Gastrocnemius medialis (tissue), 4 donors: ENCODE results near the gene FLT3LG. TPM values are rescaled to one million over a fixed set of nuclear protein-coding genes. Genes with fewer than 3 reads are reported as not detected.
A peak's percentile ranks its signal among the peaks of the same experiment; 100 is the strongest.

Source experiments
- ATAC-seq, 2 donors: fragments of 150-250 bp; one replicate each; pipeline ENCODE4 v1.9.1; 2016
- DNase-seq, 2 donors: peaks; one replicate each; pipeline ENCODE4 v3.0.0-alpha.2; 2019
- H3K27ac ChIP-seq, 4 donors: fragments of 200-600 bp; sonication (generic); 1 replicate in 1 of 4; 2 replicates in 3 of 4; pipeline ENCODE4 v1.5.1; 2016 to 2018; ENCODE audit warnings: mild to moderate bottlenecking in 2 of 4, moderate library complexity in 1 of 4
- H3K27me3 ChIP-seq, 3 donors: fragments of 200-600 bp; sonication (generic) in 2 of 3; 1 replicate in 1 of 3; 2 replicates in 2 of 3; pipeline versions ENCODE4 v1.5.1 to v1.6.0; 2016 to 2019; ENCODE audit warnings: mild to moderate bottlenecking in 1 of 3, moderate library complexity in 1 of 3
- H3K36me3 ChIP-seq, 2 donors: fragments of 200-600 bp; sonication (generic) in 1 of 2; one replicate each; pipeline ENCODE4 v1.5.1; 2017 to 2018
- H3K4me1 ChIP-seq, 2 donors: fragments of 200-600 bp; sonication (generic) in 1 of 2; one replicate each; pipeline ENCODE4 v1.5.1; 2016 to 2017; ENCODE audit warnings: mild to moderate bottlenecking in 2 of 2
- H3K4me3 ChIP-seq, 4 donors: fragments of 200-600 bp; sonication (generic) in 3 of 4; 1 replicate in 1 of 4; 2 replicates in 3 of 4; pipeline ENCODE4 v1.5.1; 2016 to 2019; ENCODE audit warnings: mild to moderate bottlenecking in 2 of 4
- H3K9me3 ChIP-seq, 3 donors: fragments of 200-600 bp; sonication (generic) in 2 of 3; 1 replicate in 1 of 3; 2 replicates in 2 of 3; pipeline ENCODE4 v1.5.1; 2016 to 2019
- POLR2A ChIP-seq, 2 donors: fragments of 450-650 bp; IDR thresholded peaks; one replicate each; pipeline ENCODE4 v1.6.1; 2017; ENCODE audit warnings: antibody characterized with exemption in 2 of 2, mild to moderate bottlenecking in 2 of 2, moderate library complexity in 2 of 2
- in situ Hi-C, 4 donors: fragments of 200-750 bp; cut with MboI; loops; one replicate each; pipeline versions ENCODE4 v1.15.0 to v1.8.0; 2017; ENCODE audit warnings: low sequenced_read_pairs in 4 of 4
- intact Hi-C: fragments of 100-400 bp; cut with DNase I; formaldehyde crosslinking; loops from one replicate; pipeline ENCODE4 v1.15.1; 2023; ENCODE audit warnings: low total_unique reads
- total RNA-seq, 4 donors: library from RNA; depleted of rRNA; stranded (reverse); fragments of >200 nt; gene quantifications; one replicate each; pipeline versions ENCODE4 v1.1.0 to v1.2.3, GENCODE V29; 2016
- TF ChIP-seq, protein P1 (sequence below), 5 experiments: fragments of 450-650 bp in 3 of 5; fragments of 200-600 bp in 2 of 5; sonication (generic) in 2 of 5; IDR thresholded peaks in 4 of 5; conservative IDR thresholded peaks in 1 of 5; 1 replicate in 4 of 5; 2 replicates in 1 of 5; pipeline ENCODE4 v1.5.1; 2016 to 2019; ENCODE audit warnings: antibody characterized with exemption in 5 of 5, mild to moderate bottlenecking in 3 of 5, moderate library complexity in 3 of 5

FLT3LG gene
- total RNA-seq, 4 donors from 2014 or later = 0.91 to 2.7 (median 1.2) TPM

DNA sequence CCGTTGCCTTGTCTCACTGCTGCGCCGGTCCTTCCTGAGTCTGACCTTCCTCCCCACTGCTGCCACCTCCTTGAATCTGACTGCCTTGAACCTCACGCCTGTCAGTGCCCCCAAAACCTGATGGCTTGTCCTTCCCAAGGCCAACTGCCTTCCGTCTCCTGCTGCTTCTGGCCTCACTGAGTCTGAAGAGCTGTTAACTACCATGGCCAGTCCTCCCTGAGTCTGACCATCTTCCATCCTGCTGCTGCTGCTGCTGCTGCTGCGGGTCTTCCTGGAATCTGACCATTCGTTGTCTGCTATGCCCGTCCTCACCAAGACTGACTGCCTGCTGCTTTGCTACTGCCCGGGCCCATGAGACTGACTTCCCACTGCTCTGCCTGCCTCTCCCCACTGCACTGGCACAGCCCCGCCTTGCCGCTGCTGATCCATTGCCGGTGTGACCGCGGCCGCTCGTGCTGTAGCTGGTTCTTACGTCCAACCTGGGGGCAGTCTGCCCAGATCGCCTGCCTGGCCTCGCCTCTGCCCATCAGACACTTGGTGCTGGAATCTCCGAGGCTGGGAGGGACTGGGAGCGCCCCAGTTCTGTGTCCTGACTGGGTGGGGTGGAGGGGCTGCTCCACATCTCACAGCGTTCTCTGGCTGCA lies 50.9 kb downstream of the FLT3LG start:
- Histone ChIP-seq H3K4me1 (peaks cover 5 to 9% of the 10 kb centered on the region in 2 donors), H3K4me3 (no peak overlapping the region), H3K27ac (no peak overlapping the region), H3K27me3 (no peaks in the 10 kb centered on the region), H3K36me3 (no peaks in the 10 kb centered on the region), H3K9me3 (no peaks in the 10 kb centered on the region)
- no peak for ATAC-seq
- no peak for DNase-seq
- TF ChIP-seq, protein P1, sequence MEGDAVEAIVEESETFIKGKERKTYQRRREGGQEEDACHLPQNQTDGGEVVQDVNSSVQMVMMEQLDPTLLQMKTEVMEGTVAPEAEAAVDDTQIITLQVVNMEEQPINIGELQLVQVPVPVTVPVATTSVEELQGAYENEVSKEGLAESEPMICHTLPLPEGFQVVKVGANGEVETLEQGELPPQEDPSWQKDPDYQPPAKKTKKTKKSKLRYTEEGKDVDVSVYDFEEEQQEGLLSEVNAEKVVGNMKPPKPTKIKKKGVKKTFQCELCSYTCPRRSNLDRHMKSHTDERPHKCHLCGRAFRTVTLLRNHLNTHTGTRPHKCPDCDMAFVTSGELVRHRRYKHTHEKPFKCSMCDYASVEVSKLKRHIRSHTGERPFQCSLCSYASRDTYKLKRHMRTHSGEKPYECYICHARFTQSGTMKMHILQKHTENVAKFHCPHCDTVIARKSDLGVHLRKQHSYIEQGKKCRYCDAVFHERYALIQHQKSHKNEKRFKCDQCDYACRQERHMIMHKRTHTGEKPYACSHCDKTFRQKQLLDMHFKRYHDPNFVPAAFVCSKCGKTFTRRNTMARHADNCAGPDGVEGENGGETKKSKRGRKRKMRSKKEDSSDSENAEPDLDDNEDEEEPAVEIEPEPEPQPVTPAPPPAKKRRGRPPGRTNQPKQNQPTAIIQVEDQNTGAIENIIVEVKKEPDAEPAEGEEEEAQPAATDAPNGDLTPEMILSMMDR (IDR thresholded peaks at IDR 0.05 in 4 of 5, conservative IDR thresholded peaks at IDR 0.05 in 1 of 5) = no peak
- TF ChIP-seq POLR2A (IDR thresholded peaks at IDR 0.05) = no peak
- in situ Hi-C loops = loop anchor here in 1 of 4 donors (25.0 kb wide), 1 partner anchor 138 kb away; the partner anchor contains the start of gene KASH5
- intact Hi-C loops = no loop called here

- no peaks in the 10 kb centered on the region for H3K9me3 ChIP-seq
- no peaks in the 10 kb centered on the region for H3K36me3 ChIP-seq
- H3K27me3 ChIP-seq = no peaks in the 10 kb centered on the region
- peak in 1 of 2 donors; percentile 24 for DNase-seq
- H3K4me1 ChIP-seq = peaks cover 10 to 12% of the 10 kb centered on the region in 2 donors
- TF ChIP-seq, protein P1 (IDR thresholded peaks at IDR 0.05 in 4 of 5, conservative IDR thresholded peaks at IDR 0.05 in 1 of 5) = no peak
- TF ChIP-seq POLR2A (IDR thresholded peaks at IDR 0.05) = no peak
- H3K27ac ChIP-seq = peak overlapping the region; percentile 51 to 75 (median 62)
- H3K4me3 ChIP-seq = peak overlapping the region; percentile 45 to 61 (median 53)
- ATAC-seq = peak in 1 of 2 donors; percentile 23
- intact Hi-C loops = no loop called here
- in situ Hi-C loops = loop anchor here in 1 of 4 donors (25.0 kb wide), 1 partner anchor 141 kb away; the partner anchor contains the start of gene KASH5
Measured at GRCh38 chr19:49528211-49528771, 54.3 kb downstream of the FLT3LG start.

- DNase-seq (no peak), ATAC-seq (no peak)
- H3K27me3 ChIP-seq = no peaks in the 10 kb centered on the region
- in situ Hi-C loops = loop anchor here in 1 of 4 donors (25.0 kb wide), 1 partner anchor 143 kb away; the partner anchor contains the start of gene KASH5
- TF ChIP-seq POLR2A (IDR thresholded peaks at IDR 0.05) = no peak
- TF ChIP-seq, protein P1 (IDR thresholded peaks at IDR 0.05 in 4 of 5, conservative IDR thresholded peaks at IDR 0.05 in 1 of 5) = no peak
- H3K9me3 ChIP-seq = no peaks in the 10 kb centered on the region
- H3K4me3 ChIP-seq = no peak overlapping the region
- H3K36me3 ChIP-seq = no peaks in the 10 kb centered on the region
- H3K4me1 ChIP-seq = peaks cover 15 to 22% of the 10 kb centered on the region in 2 donors
- intact Hi-C loops = no loop called here
- H3K27ac ChIP-seq = no peak overlapping the region
Measured at GRCh38 chr19:49530708-49531107, 56.7 kb downstream of the FLT3LG start.

DNA sequence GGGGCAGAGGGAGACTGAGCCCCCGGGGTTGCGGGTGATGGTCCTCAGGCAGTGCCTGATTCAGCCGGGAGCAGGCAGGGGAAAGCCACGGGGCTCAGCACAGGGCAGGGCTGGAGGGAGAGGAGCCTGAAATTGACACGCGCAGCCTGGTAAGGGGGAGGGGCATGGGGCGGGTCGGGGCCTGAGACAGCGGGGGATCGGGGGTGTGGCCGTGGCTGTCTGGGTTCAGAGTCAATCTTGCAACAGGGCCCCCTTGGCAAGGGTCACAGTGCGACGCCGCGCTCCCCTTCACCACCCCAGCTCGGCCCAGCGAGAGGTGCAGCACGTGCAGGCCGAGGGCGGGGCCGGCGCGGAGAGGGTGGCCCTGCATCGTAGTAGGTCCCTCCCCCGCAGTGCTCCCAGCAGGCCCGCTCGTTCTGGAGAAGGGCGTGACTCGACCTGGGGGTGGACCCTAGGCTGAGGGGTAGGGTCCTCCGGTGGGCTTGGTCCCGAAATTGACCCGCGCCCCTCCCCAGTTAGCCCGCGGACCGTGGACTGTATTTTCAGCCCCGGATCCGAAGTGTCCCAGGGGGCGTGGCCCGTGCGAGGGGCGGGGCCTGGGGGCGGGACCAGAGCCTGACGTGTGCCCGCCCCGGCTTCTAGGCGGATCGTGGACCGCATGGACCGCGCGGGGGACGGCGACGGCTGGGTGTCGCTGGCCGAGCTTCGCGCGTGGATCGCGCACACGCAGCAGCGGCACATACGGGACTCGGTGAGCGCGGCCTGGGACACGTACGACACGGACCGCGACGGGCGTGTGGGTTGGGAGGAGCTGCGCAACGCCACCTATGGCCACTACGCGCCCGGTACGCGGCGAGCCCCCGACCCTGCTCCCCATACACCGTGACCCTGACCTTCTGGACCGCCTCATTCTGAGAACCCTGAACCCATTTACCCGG lies 59.8 kb downstream of the FLT3LG start:
- intact Hi-C loops = no loop called here
- H3K36me3 ChIP-seq = no peaks in the 10 kb centered on the region
- H3K9me3 ChIP-seq = no peaks in the 10 kb centered on the region
- H3K4me1 ChIP-seq = peaks cover 9 to 14% of the 10 kb centered on the region in 2 donors
- peak overlapping the region; percentile 60 to 70 (median 65) for H3K27ac ChIP-seq
- peak overlapping the region; percentile 63 to 84 (median 75) for H3K4me3 ChIP-seq
- in situ Hi-C loops = loop anchor here in 1 of 4 donors (25.0 kb wide), 1 partner anchor 147 kb away; the partner anchor contains the start of gene KASH5
- DNase-seq (peak; percentile 61 to 68), ATAC-seq (peak; percentile 93 to 96)
- no peak for TF ChIP-seq POLR2A (IDR thresholded peaks at IDR 0.05)
- TF ChIP-seq, protein P1 (IDR thresholded peaks at IDR 0.05 in 4 of 5, conservative IDR thresholded peaks at IDR 0.05 in 1 of 5) = peak; percentile 41 to 56 (median 43)
- no peaks in the 10 kb centered on the region for H3K27me3 ChIP-seq
